HFFc6 (cell line): ENCODE measurements around the gene MAP1B. TPM values are rescaled to one million over a fixed set of nuclear protein-coding genes. Genes with fewer than 3 reads are reported as not detected.

Experiments
- DNase-seq: peaks from one replicate; pipeline ENCODE4 v3.0.0-alpha.2; 2018
- H3K27ac Mint-ChIP-seq: 2 replicates; pipeline ENCODE4 v1.8.0; 2020; ENCODE audit warnings: mild to moderate bottlenecking, mixed read lengths
- H3K27me3 Mint-ChIP-seq: 2 replicates; pipeline ENCODE4 v1.8.0; 2021; ENCODE audit warnings: mild to moderate bottlenecking, moderate library complexity, mixed read lengths; ENCODE audit not compliant: insufficient read depth
- H3K36me3 Mint-ChIP-seq: 2 replicates; pipeline ENCODE4 v1.8.0; 2021; ENCODE audit warnings: low read depth, mixed read lengths
- H3K4me1 Mint-ChIP-seq: 2 replicates; pipeline ENCODE4 v1.8.0; 2020; ENCODE audit warnings: low read depth, mixed read lengths
- H3K4me3 Mint-ChIP-seq: 2 replicates; pipeline ENCODE4 v1.8.0; 2020; ENCODE audit warnings: mild to moderate bottlenecking, moderate library complexity, mixed read lengths
- H3K9me3 Mint-ChIP-seq: 2 replicates; pipeline ENCODE4 v1.8.0; 2020; ENCODE audit warnings: mild to moderate bottlenecking, mixed read lengths
- total RNA-seq, 6 experiments: library from RNA; stranded (reverse); fragmentation: NEBNext Ultra II Directional; extraction: Animal tissue kit (Norgen Biotek cat#: 25700); gene quantifications; 2 replicates in 1 of 6; 3 replicates in 5 of 6; pipeline ENCODE4 v1.2.3, GENCODE V29; 2021
- TF ChIP-seq, protein P1 (sequence below): fragments of 200-600 bp; sonication (generic); IDR thresholded peaks from 2 replicates; pipeline ENCODE4 v1.5.0; 2021; ENCODE audit warnings: antibody characterized with exemption, mild to moderate bottlenecking

Gene MAP1B
- total RNA-seq, 6 experiments from 2014 or later: 164 to 272 (median 235) TPM

DNA sequence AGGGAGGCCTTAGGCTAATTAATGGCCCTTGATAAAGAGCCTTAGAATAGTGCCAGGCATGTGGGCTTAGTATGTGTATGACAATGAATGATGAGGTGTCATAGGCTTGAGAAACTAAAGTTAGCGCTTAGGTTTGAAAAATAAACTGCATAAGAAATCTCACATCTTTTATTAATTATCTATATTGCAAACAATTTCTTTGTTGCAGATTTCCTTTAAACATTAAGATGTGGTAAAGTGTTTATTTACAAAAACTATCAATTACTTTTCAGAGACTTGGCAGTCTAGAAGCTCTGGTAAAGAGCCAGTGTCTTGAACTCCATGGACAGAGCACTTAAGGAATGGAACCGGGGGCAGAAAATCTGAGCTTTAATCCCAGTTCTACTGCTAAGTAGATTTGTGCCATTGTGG lies 23.1 kb downstream of the MAP1B start:
- Mint-ChIP-seq H3K4me3 (peak overlapping the region; percentile 36; the same call in 1 of the 2 replicates), H3K9me3 (no peaks in the 10 kb centered on the region), H3K27ac (peak overlapping the region; percentile 66), H3K36me3 (peaks cover 48% of the 10 kb centered on the region), H3K4me1 (peaks cover 92% of the 10 kb centered on the region), H3K27me3 (no peaks in the 10 kb centered on the region)
- TF ChIP-seq, protein P1, sequence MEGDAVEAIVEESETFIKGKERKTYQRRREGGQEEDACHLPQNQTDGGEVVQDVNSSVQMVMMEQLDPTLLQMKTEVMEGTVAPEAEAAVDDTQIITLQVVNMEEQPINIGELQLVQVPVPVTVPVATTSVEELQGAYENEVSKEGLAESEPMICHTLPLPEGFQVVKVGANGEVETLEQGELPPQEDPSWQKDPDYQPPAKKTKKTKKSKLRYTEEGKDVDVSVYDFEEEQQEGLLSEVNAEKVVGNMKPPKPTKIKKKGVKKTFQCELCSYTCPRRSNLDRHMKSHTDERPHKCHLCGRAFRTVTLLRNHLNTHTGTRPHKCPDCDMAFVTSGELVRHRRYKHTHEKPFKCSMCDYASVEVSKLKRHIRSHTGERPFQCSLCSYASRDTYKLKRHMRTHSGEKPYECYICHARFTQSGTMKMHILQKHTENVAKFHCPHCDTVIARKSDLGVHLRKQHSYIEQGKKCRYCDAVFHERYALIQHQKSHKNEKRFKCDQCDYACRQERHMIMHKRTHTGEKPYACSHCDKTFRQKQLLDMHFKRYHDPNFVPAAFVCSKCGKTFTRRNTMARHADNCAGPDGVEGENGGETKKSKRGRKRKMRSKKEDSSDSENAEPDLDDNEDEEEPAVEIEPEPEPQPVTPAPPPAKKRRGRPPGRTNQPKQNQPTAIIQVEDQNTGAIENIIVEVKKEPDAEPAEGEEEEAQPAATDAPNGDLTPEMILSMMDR: no peak
- DNase-seq: peak; percentile 61

DNA sequence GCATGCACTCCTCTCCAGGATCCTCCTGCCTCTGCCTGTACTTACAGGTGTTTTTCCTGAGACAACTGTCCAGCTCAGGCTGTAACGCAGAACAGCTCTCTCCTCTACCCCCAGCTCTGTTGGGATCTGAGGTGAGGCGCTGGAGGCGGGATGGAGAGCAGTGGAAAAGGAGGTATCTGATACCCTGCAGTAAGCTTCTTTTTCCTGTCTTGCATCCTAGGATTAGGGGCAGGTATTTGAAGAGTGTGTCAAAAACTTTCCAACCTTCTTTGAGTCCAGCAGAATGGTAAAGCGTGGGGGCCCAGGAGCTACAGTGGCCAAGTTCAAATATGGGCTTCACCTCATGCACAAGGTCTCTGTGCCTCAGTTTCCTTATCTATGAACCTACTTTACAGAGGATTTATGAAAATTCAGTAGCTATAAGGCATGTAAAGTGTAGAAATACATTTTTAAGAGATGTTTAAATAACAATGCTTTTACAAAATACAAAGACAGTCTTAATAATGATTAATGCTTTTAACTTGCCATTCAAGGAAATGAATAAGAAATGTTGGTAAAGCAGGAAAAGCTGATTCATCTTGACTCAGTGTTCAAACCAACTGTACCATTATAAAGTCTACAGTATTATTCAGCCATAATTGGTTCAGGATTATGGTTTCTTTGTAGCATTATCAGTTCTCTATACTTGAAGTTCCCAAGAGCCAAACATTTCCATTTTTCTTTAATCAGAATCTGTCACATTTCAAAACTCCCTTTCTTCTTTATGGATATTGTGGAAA lies 26.1 kb downstream of the MAP1B start:
- DNase-seq: peak; percentile 60
- Mint-ChIP-seq H3K4me3 (peak overlapping the region; percentile 70), H3K27me3 (no peaks in the 10 kb centered on the region), H3K4me1 (peaks cover 98% of the 10 kb centered on the region), H3K27ac (peak overlapping the region; percentile 95), H3K36me3 (peaks cover 39% of the 10 kb centered on the region), H3K9me3 (no peaks in the 10 kb centered on the region)
- TF ChIP-seq, protein P1: no peak

DNA sequence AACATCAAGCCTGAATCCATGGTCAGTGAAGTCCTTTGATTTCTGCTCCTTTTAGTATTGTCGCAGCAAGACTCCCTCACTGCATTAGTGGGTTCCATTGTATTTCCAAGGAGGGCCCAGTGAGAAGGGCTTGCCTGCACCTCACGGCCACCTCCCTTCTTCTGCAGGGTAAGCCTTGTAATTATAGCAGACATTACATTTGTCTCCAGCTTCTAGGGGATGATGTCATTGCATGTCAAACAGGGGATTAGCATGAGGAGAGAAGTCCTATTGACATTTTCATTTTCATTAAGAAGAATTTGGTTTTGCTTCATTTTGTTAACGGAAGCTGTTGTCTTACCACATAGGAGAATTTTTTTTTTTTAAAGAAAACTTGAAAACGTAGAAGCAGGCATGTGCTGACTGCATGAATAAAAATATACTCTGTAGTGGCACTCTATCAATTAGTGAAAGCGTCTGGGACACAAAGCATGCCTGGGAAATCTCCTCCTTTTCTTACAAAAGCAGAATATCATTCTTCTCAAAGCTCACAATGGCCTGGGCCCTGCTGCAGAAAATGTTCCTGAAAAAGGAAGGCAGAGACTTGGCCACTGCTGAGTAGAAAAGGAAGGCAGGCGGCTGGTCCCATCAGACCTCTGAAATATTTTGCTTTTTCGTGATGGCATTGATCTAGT lies 27.1 kb downstream of the MAP1B start:
- Mint-ChIP-seq H3K36me3 (peaks cover 41% of the 10 kb centered on the region), H3K4me3 (peak overlapping the region; percentile 70), H3K27me3 (no peaks in the 10 kb centered on the region), H3K4me1 (peaks cover 100% of the 10 kb centered on the region), H3K9me3 (no peaks in the 10 kb centered on the region), H3K27ac (peak overlapping the region; percentile 95)
- no peak for DNase-seq
- TF ChIP-seq, protein P1: no peak; the same call in 1 of the 2 replicates

DNA sequence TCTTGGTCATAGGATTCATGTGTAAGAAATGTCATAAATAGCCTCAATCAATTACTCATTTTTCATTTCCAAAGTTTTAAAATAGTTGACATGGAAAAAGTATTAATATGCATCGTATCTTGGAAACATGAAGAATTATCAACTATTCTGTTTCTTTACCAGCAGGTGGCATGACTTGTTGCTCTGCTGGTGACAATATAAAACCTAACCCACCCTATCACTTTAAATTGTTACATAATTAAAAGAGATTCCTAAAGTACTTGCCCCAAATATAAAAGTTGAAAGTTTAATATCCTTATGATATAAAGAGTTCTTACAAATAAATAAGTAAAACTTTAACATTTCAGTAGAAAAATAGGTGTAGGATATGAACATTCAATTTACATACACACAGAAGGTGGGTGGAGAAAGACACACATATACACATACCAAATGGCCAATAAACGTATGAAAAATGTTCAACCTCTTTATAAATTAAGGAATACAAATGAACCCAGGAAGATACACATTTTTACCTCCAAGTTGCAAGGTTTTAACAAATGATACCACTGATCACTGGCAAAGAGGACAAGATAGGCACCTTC lies 30.6 kb downstream of the MAP1B start:
- peak overlapping the region; percentile 41; the same call in 1 of the 2 replicates for H3K4me3 Mint-ChIP-seq
- H3K36me3 Mint-ChIP-seq: peaks cover 39% of the 10 kb centered on the region
- peaks cover 100% of the 10 kb centered on the region for H3K4me1 Mint-ChIP-seq
- no peaks in the 10 kb centered on the region for H3K9me3 Mint-ChIP-seq
- no peaks in the 10 kb centered on the region for H3K27me3 Mint-ChIP-seq
- TF ChIP-seq, protein P1: peak; percentile 83
- H3K27ac Mint-ChIP-seq: peak overlapping the region; percentile 75
- DNase-seq: no peak

DNA sequence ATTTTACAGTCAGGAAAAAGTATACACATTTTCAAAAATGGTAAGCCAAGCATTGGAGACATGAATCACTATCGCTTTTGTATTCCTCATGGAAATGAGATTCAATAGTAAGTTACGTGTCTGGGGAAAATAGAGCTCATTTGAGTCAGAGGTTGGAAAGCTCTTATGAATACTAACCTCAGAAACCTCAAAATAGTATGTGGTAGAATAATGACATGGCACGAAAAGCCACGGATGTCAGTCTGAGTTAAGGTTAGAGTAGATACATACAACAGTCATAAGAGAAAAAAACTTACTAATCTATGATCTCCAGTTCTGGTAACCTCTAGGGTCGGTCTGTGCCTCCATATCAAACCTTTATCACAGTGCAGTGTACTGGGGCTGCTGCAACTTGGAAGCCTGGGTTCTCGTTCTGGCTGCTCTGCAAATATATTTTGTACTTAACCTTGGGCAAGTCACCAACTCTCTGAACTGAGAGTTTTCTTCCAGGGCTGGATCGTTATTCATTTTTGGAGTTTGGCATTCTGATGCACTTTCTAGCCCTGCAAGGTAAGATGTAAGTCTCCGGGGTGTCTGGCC lies 31.8 kb downstream of the MAP1B start:
- Mint-ChIP-seq H3K27ac (peak overlapping the region; percentile 75), H3K9me3 (no peaks in the 10 kb centered on the region), H3K27me3 (no peaks in the 10 kb centered on the region), H3K36me3 (peaks cover 49% of the 10 kb centered on the region), H3K4me1 (peaks cover 97% of the 10 kb centered on the region), H3K4me3 (peak overlapping the region; percentile 66)
- TF ChIP-seq, protein P1: no peak
- DNase-seq: peak; percentile 95
